ENCODE data around the gene CRYL1.

Gene CRYL1

GRCh38 chr13:20526664-20527063, 1.0 kb upstream of the CRYL1 start:
- DNase-seq: no peak

- no peak for DNase-seq
These were observed 485 bp downstream of the CRYL1 start for GRCh38 chr13:20525144-20525600.

- no peak for DNase-seq
These were observed 4.1 kb downstream of the CRYL1 start for GRCh38 chr13:20521364-20522115.

- DNase-seq: no peak
These were observed 5.8 kb downstream of the CRYL1 start for GRCh38 chr13:20519875-20520274.

GRCh38 chr13:20518660-20519100, 7.0 kb downstream of the CRYL1 start:
- DNase-seq: no peak

- no peak for DNase-seq
These were observed 10.8 kb downstream of the CRYL1 start for GRCh38 chr13:20514866-20515265.

- no peak for DNase-seq
These were observed 12.1 kb downstream of the CRYL1 start for GRCh38 chr13:20513466-20513995.

GRCh38 chr13:20512042-20512683, 13.5 kb downstream of the CRYL1 start:
- no peak for DNase-seq

- no peak for DNase-seq
These were observed 19.0 kb downstream of the CRYL1 start for GRCh38 chr13:20506696-20507095.

GRCh38 chr13:20505405-20506366, 20.0 kb downstream of the CRYL1 start:
- no peak for DNase-seq

GRCh38 chr13:20503088-20504083, 22.3 kb downstream of the CRYL1 start:
- DNase-seq: no peak

- DNase-seq: no peak
These were observed 24.1 kb downstream of the CRYL1 start for GRCh38 chr13:20501592-20501991.

- DNase-seq: no peak
These were observed 24.5 kb downstream of the CRYL1 start for GRCh38 chr13:20501120-20501519.

- no peak for DNase-seq
These were observed 25.7 kb downstream of the CRYL1 start for GRCh38 chr13:20499986-20500385.

GRCh38 chr13:20498659-20499058, 27.0 kb downstream of the CRYL1 start:
- no peak for DNase-seq

GRCh38 chr13:20498129-20498528, 27.5 kb downstream of the CRYL1 start:
- no peak for DNase-seq

GRCh38 chr13:20497006-20497775, 28.5 kb downstream of the CRYL1 start:
- no peak for DNase-seq

GRCh38 chr13:20495087-20496023, 30.3 kb downstream of the CRYL1 start:
- DNase-seq: no peak

GRCh38 chr13:20494656-20495055, 31.0 kb downstream of the CRYL1 start:
- no peak for DNase-seq

- DNase-seq: no peak
These were observed 33.0 kb downstream of the CRYL1 start for GRCh38 chr13:20492641-20493040.
